Islet precursor cell (in vitro differentiated cells): ENCODE data around the gene TLCD2.
A peak's percentile ranks its signal among the peaks of the same experiment; 100 is the strongest.
"Not testable (repeated sequence)": the region's sequence is repeated elsewhere in the genome, so short reads cannot be mapped to it uniquely, and the experiment has no call there.

Source experiments
- DNase-seq: peaks from one replicate; pipeline ENCODE4 v3.0.0-alpha.2; 2018

TLCD2 gene

DNA sequence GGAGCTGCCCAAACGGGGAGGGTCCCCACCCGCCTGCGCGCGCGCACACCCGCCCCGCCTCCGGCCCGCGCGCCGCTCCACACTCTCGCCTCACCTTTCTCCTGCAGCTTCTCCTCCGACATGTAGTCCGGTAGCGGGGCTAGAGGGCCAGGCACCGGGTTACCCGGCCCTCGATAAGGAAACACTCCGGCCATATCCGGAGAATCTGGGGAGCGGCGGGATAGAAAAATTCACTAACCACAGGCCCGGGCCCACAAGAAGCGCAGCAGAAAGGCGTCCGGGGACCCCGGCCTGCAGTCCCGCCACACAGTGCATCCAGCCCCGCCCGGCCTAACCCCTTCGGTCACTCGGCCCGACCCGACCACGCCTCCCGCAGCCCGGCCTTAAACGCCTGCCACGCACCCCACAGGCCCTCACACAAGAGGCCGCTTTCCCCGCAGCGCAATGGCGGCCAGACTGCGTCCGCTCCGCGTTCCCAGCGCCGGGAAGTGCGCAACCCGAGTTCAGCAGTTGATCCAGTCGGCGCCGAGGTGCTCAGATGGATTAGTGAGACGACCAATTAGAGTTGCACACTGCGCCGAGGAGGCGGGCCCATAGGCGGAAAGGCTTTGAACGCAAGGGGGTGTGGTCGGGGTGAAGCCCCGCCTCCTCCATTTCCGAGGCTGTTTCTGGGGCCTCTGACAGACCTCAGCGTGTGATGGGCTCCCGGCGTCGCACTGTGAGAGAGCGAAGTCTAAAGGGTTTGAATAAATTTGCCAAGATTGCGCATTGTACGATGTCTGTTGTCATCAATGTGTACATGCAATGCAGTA, 25.6 kb downstream of the TLCD2 start, which contains the start of gene PRPF8:
TSS of gene PRPF8 (minus strand) at position 490 of the 812 bp plus-strand sequence. CDS start at position 194, 296 bp downstream.
- DNase-seq: peak; percentile 100

DNA sequence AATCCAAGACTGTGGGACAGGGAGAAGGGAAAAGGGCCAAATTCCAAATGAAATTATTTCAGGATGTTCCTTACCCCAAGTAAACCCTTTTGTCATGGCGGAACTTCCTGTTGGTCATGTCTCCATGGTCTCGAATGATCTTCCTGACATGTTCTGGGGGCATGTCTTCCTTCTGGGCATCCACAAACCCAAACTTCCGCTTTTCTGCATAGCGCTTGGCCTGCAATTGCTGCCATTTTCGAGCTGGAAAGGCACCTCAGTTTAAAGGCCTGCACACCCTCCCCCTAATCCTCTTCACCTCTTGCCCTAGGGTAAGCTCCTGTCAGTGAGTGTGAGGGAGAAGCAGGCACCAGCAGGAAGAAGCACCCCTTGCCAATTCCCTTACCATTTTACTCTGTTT, 26.7 kb downstream of the TLCD2 start:
- no peak for DNase-seq

DNA sequence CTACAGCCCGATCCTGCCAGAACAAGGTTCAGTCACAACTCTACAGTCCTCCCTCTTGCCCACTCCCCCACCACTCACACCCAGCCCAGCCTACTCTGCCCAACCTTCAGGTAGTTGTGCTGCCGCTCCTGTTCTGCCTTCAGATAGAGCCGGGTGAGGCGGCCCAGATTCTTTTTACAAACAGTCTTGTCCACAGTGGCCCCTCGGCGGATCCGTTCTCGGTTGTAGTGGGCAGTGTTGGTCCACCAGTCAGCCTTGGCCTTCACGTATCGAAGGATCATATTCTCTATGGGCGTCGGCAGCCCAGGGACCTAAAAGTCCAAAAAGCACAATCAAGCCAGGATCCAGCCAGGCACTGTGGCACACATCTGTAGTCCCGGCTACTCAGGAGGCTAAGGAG, 33.8 kb downstream of the TLCD2 start:
- DNase-seq: no peak

DNA sequence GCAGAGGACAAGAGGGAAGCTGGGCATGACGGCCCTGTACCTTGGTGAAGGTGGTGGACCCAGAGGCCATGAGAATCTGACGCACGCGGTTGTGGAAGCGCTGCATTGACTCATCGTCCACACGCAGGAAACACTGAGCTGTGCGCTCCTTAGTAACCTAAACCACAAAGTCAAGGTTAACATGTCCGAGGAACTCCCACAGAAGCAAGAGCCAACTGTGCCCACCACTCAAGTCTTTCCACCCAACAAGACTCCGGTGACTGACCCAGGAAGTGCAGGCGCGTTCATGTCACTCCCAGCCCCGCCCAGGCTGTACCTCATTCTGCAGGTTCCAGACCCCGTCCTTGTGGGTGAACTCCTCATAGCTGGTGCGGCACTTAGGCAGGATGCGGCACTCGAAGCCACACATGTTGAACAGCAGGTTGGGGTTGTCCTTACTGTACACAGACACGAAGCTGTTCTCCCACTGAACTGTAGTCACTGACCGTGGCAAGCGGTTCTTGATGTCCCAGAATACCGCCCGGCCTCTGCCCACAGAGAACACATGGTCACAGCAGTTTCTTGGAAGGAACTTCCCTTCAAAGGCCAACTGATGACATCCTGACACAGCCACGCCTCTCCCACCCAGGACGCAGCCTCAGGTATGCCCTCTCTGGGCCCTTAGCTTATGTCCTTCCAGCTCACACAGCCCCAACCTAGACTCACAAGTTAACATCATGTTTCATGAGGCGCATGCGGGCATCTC, 37.0 kb downstream of the TLCD2 start:
- no peak for DNase-seq

DNA sequence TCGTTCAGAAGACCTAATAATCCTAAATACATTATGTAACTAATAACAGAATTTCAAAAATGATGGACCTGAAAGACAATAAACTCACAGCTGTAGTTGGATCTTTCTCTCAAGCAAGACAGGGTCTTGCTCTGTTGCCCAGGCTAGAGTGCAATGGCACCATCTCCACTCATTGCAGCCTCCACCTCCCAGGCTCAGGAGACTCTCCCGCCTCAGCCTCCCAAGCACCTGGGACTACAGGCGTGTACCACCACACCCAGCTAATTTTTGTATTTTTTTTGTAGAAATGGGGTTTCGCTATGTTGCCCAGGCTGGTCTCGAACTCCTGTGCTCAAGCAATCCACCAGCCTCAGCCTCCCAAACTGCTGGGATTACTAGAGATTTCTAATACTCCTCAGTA, 46.2 kb downstream of the TLCD2 start:
- not testable (repeated sequence) for DNase-seq

DNA sequence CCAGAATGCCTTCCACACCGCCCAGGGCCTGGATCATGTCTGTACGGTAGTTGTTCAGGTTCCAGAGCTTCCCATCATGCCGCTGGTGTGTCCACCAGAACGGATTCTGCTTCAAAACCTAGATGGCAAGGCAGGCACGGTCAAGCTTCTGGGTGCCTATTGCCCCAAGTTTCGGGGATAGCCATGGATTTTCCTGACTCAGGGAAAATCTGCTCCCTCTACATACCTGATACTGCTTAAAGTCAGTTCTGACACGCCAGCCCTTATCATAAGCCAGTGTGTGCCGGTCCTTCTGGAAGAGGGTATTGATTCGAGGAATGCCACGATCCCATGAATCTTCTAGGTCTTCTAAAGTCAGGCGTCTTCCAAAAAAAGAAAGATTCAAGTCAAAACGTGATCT, 49.1 kb downstream of the TLCD2 start:
- no peak for DNase-seq

DNA sequence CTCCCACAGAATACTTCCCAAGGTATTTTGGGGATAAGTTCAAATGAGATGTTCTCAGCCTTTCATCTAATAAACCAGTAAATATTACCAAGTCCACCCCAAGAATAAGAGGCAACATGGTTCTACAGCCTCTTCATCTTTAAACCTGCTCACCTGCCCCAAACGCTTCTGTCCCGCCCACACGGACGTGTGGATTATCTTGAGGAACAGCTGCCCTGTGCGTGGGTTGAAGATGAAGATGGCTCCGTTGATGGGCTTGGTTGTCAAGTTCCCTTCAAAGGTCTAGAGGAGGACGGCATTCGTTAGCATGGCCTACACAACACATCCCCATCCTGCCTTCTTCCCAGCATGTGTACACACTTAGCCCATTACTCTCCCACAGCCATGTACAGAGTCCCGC, 52.1 kb downstream of the TLCD2 start:
- DNase-seq: no peak

DNA sequence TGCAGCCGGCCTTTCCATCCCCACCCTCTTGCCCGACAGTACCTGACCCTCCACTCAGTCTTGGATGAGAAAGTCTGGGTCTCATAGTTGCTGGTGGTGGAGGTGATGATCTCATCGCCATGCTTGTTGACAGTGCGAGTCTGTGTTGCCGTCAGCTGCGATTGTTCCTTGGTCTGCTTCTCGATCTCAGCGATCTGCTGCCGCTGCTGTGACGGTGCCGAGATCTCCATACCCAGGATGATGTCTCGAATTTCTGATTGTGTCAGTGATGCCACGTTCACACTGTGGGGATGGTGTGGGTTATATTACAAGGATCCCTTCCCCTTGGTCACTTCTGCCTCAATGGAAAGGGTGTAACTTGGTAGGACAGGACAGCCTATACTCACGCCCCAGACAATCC, 56.4 kb downstream of the TLCD2 start:
- DNase-seq: no peak

DNA sequence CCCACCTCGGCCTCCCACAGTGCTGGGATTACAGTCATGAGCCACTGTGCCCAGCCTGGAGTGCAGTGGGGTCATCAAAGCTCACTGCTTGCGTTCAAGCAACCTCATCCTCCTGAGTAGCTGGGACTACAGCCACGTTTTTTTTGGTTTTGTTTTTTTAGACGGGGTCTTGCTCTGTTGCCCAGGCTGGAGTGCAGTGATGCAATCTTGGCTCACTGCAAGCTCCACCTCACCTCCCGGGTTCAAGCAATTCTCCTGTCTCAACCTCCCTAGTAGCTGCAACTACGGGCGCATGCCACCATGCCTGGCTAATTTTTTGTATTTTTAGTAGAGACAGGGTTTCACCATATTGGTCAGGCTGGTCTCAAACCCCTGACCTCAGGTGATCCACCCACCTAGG, 57.4 kb downstream of the TLCD2 start:
- not testable (repeated sequence) for DNase-seq
